Measurements from ENCODE around the gene NFKBIZ.

- TF ChIP-seq CTCF (IDR thresholded peaks at IDR 0.05; ENCODE audit: low read depth, low read length) (no peak), EZH2phosphoT487 (IDR thresholded peaks at IDR 0.05; ENCODE audit: low read depth) (no peak)
Observed at GRCh38 chr3:101814835-101815234, 34.5 kb upstream of the NFKBIZ start.
